Fibroblast of lung (primary cell): ENCODE measurements around the gene TNFRSF21. TPM values are rescaled to one million over a fixed set of nuclear protein-coding genes. Genes with fewer than 3 reads are reported as not detected.
A peak's percentile ranks its signal among the peaks of the same experiment; 100 is the strongest.

ENCODE experiments used
- DNase-seq, 2 donors: peaks; one replicate each; pipeline versions ENCODE4 v3.0.0 to v3.0.0-alpha.2; 2010; ENCODE audit warnings: low read depth in 2 of 2
- H2AFZ ChIP-seq: 2 replicates; pipeline ENCODE4 v1.5.1; 2012; ENCODE audit warnings: low read length, control low read depth, inconsistent platforms
- H3K27ac ChIP-seq: 2 replicates; pipeline ENCODE4 v1.5.1; 2011; ENCODE audit warnings: low read length, control low read depth; ENCODE audit not compliant: insufficient read depth
- H3K27me3 ChIP-seq: 2 replicates; pipeline ENCODE4 v1.5.1; 2011; ENCODE audit warnings: mild to moderate bottlenecking, low read length; ENCODE audit not compliant: control insufficient read depth, insufficient read depth
- H3K36me3 ChIP-seq: 2 replicates; pipeline ENCODE4 v1.5.1; 2011; ENCODE audit warnings: low read length; ENCODE audit not compliant: control insufficient read depth, insufficient read depth
- H3K4me1 ChIP-seq: 2 replicates; pipeline ENCODE4 v1.5.1; 2011; ENCODE audit warnings: low read length; ENCODE audit not compliant: control insufficient read depth, insufficient read depth; ENCODE audit errors: extremely low read depth
- H3K4me2 ChIP-seq: 2 replicates; pipeline ENCODE4 v1.5.1; 2011; ENCODE audit warnings: low read length, control low read depth; ENCODE audit not compliant: insufficient read depth; ENCODE audit errors: extremely low read depth
- H3K4me3 ChIP-seq, 4 experiments: fragments of 200-600 bp in 1 of 4; sonication (generic) in 1 of 4; replicated peaks in 1 of 4; 2 replicates each; pipeline ENCODE4 v1.5.1; 2011 to 2016; ENCODE audit warnings: low read length in 4 of 4, low read depth in 3 of 4, mild to moderate bottlenecking in 3 of 4, control low read depth in 2 of 4, inconsistent platforms in 1 of 4, mixed read lengths in 1 of 4; ENCODE audit not compliant: insufficient read depth in 1 of 4; ENCODE audit errors: control extremely low read depth in 1 of 4
- H3K79me2 ChIP-seq: 2 replicates; pipeline ENCODE4 v1.5.1; 2012; ENCODE audit warnings: mild to moderate bottlenecking, low read length, inconsistent platforms; ENCODE audit not compliant: control insufficient read depth, insufficient read depth
- H3K9ac ChIP-seq: 2 replicates; pipeline ENCODE4 v1.5.1; 2011; ENCODE audit warnings: mild to moderate bottlenecking, low read length, control low read depth; ENCODE audit not compliant: insufficient read depth
- H3K9me3 ChIP-seq: 2 replicates; pipeline ENCODE4 v1.5.1; 2012; ENCODE audit warnings: low read depth, low read length; ENCODE audit not compliant: control insufficient read depth, insufficient read depth
- H4K20me1 ChIP-seq: 2 replicates; pipeline ENCODE4 v1.5.1; 2011; ENCODE audit warnings: low read length; ENCODE audit not compliant: control insufficient read depth, insufficient read depth; ENCODE audit errors: extremely low read depth
- EZH2 ChIP-seq: IDR thresholded peaks from 2 replicates; pipeline ENCODE4 v1.5.1; 2012; ENCODE audit warnings: low read length, control low read depth, mild to moderate bottlenecking; ENCODE audit errors: missing control alignments
- polyA plus RNA-seq, 2 donors: library from polyadenylated mRNA; depleted of rRNA in 1 of 2; stranded (reverse) in 1 of 2; unstranded in 1 of 2; fragments of >200 nt; gene quantifications; 2 replicates each; pipeline ENCODE4 v1.2.1, GENCODE V29; 2011 to 2012; ENCODE audit warnings: missing spikeins in 1 of 2
- total RNA-seq: library from RNA; depleted of rRNA; stranded (reverse); fragments of >200 nt; gene quantifications from 2 replicates; pipeline ENCODE4 v1.2.1, GENCODE V29; 2014
- TF ChIP-seq, protein P1 (sequence below), 2 donors: IDR thresholded peaks in 1 of 2; conservative IDR thresholded peaks in 1 of 2; 1 replicate in 1 of 2; 2 replicates in 1 of 2; pipeline ENCODE4 v1.5.1; 2011 to 2012; ENCODE audit warnings: low read length in 2 of 2, control low read depth in 1 of 2, inconsistent platforms in 1 of 2, low read depth in 1 of 2, mild to moderate bottlenecking in 1 of 2

The TNFRSF21 gene
- total and polyA plus RNA-seq, 2 donors (not counting 1 experiment from before 2014, with no cell fraction given): 4.8 to 8.9 TPM

GRCh38 chr6:47187893-47188587 lies 121.7 kb downstream of the TNFRSF21 start:
- H3K9me3 ChIP-seq: no peaks in the 10 kb centered on the region
- H3K36me3 ChIP-seq: no peaks in the 10 kb centered on the region
- H3K4me3 ChIP-seq: no peak overlapping the region
- no peaks in the 10 kb centered on the region for H3K79me2 ChIP-seq
- TF ChIP-seq EZH2: no peak
- H3K4me1 ChIP-seq: peaks cover 7% of the 10 kb centered on the region
- H2AFZ ChIP-seq: no peak overlapping the region
- peak overlapping the region; percentile 52 for H3K4me2 ChIP-seq
- H4K20me1 ChIP-seq: no peaks in the 10 kb centered on the region
- no peaks in the 10 kb centered on the region for H3K27me3 ChIP-seq
- no peak overlapping the region for H3K9ac ChIP-seq
- DNase-seq: peak; percentile 41 to 42
- no peak overlapping the region for H3K27ac ChIP-seq

DNA sequence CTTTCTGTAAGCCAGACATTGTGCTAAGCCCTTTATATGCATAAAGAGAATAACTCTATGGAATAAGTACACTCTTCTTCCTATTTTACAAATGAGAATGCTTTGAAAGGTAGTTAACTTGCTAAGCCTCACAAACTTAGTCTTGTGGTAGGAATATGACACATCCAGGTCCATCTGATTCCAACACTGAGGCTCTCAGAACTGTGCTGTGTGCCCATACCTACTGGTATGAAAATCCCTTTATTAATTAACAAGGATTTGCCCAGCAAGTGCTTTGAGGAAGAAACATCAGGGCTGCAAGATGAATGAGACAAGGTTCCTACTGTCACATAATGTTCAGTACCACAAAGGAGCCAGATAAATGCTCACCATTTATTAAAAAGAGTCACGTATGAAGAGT lies 122.6 kb downstream of the TNFRSF21 start:
- Histone ChIP-seq H3K36me3 (no peaks in the 10 kb centered on the region), H4K20me1 (no peaks in the 10 kb centered on the region), H3K4me1 (peaks cover 7% of the 10 kb centered on the region), H3K4me2 (no peak overlapping the region), H2AFZ (no peak overlapping the region), H3K9ac (no peak overlapping the region), H3K4me3 (no peak overlapping the region), H3K9me3 (no peaks in the 10 kb centered on the region), H3K79me2 (no peaks in the 10 kb centered on the region), H3K27ac (no peak overlapping the region), H3K27me3 (no peaks in the 10 kb centered on the region)
- DNase-seq: no peak
- no peak for TF ChIP-seq EZH2
- TF ChIP-seq, protein P1, sequence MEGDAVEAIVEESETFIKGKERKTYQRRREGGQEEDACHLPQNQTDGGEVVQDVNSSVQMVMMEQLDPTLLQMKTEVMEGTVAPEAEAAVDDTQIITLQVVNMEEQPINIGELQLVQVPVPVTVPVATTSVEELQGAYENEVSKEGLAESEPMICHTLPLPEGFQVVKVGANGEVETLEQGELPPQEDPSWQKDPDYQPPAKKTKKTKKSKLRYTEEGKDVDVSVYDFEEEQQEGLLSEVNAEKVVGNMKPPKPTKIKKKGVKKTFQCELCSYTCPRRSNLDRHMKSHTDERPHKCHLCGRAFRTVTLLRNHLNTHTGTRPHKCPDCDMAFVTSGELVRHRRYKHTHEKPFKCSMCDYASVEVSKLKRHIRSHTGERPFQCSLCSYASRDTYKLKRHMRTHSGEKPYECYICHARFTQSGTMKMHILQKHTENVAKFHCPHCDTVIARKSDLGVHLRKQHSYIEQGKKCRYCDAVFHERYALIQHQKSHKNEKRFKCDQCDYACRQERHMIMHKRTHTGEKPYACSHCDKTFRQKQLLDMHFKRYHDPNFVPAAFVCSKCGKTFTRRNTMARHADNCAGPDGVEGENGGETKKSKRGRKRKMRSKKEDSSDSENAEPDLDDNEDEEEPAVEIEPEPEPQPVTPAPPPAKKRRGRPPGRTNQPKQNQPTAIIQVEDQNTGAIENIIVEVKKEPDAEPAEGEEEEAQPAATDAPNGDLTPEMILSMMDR (conservative IDR thresholded peaks at IDR 0.05 in 1 of 2, IDR thresholded peaks at IDR 0.05 in 1 of 2; ENCODE audit: low read depth in 1 of 2, low read length in 2 of 2): no peak

DNA sequence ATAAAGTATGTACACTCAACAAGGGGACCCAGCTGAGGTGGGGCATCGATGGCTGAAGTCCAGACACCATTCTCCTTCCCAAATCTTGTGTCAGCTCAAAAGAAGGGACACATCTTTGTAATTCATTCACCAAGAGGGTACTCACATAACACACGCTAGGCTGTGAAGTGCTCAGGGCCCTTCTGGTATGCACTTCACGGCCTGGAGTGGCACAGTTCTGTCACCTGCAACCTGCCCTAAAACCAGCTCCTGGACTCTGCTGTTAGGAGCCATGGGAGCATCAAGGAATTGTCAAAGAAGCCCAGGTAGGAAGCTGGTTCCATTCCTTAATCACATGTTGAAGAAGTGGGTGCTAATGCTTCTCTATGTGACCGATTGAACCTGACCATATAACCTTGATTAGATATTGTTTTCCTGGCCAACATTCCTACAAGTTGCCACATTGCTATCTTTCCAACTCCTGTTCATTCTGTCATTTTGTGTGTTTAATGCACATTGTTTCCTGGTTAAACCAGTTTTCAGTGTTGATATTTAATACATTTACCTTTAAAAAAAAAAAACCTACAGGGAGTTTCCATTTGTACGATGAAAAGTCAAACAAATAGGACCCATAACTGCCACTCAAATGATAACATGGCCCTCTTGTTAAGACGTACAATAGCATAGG lies 127.3 kb downstream of the TNFRSF21 start:
- Histone ChIP-seq H2AFZ (no peak overlapping the region), H3K9ac (no peak overlapping the region), H3K9me3 (no peaks in the 10 kb centered on the region), H4K20me1 (no peaks in the 10 kb centered on the region), H3K4me3 (no peak overlapping the region), H3K36me3 (no peaks in the 10 kb centered on the region), H3K4me1 (no peaks in the 10 kb centered on the region), H3K27ac (no peak overlapping the region), H3K79me2 (no peaks in the 10 kb centered on the region), H3K27me3 (no peaks in the 10 kb centered on the region), H3K4me2 (no peak overlapping the region)
- no peak for DNase-seq
- TF ChIP-seq, protein P1 (conservative IDR thresholded peaks at IDR 0.05 in 1 of 2, IDR thresholded peaks at IDR 0.05 in 1 of 2; ENCODE audit: low read depth in 1 of 2, low read length in 2 of 2): no peak
- no peak for TF ChIP-seq EZH2
